MM.1S (cell line): ENCODE results near the gene EXOC3.

Experiments used
- CTCF ChIP-seq: fragments of 300-600 bp; sonication (generic); IDR thresholded peaks from 2 replicates; pipeline ENCODE4 v1.5.1; 2016; ENCODE audit warnings: antibody characterized with exemption, low read length, mixed read lengths
- EZH2 ChIP-seq: fragments of 300-600 bp; sonication (generic); optimal IDR thresholded peaks from 2 replicates; pipeline ENCODE3; 2017; ENCODE audit warnings: low read depth, mild to moderate bottlenecking, antibody characterized with exemption, low read length, mixed read lengths

DNA sequence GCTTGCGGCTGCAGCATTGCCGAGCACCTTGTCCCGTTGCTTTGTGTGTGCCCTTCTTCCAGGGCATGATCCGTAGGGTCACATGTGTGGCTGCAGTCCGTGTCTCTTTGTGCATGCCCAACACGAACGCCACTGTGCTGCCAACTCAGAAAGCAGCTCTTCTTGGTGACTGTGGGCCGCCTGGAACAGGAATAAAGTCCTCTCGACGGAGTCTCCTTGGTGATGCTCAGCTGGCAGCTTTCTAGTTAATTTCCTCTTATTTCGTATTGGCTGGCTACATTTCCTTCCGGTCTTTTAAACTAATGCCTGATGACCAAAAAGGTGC, 5.8 kb downstream of the EXOC3 start:
- TF ChIP-seq CTCF = no peak
- TF ChIP-seq EZH2 = no peak
